NT2/D1 (cell line): ENCODE data around the gene TBPL1.

Experiments
- DNase-seq: peaks from one replicate; pipeline ENCODE4 v3.0.0-alpha.2; 2011; ENCODE audit warnings: low read depth, low spot score
- H3K27me3 ChIP-seq: 2 replicates; pipeline ENCODE4 v1.6.0; 2011; ENCODE audit warnings: mild to moderate bottlenecking; ENCODE audit not compliant: insufficient read length, insufficient read depth
- H3K36me3 ChIP-seq: 2 replicates; pipeline ENCODE4 v1.6.1; 2011; ENCODE audit warnings: mild to moderate bottlenecking, low read length, mixed read lengths; ENCODE audit not compliant: insufficient read depth, insufficient read length
- H3K4me1 ChIP-seq: 2 replicates; pipeline ENCODE4 v1.5.1; 2011; ENCODE audit not compliant: insufficient read depth, insufficient read length
- H3K4me3 ChIP-seq: 2 replicates; pipeline ENCODE4 v1.5.1; 2011; ENCODE audit warnings: low read depth; ENCODE audit not compliant: insufficient read length
- H3K9ac ChIP-seq: 2 replicates; pipeline ENCODE4 v1.6.0; 2011; ENCODE audit warnings: low read depth; ENCODE audit not compliant: insufficient read length
- H3K9me3 ChIP-seq: 2 replicates; pipeline ENCODE4 v1.5.1; 2011; ENCODE audit warnings: mild to moderate bottlenecking, low read length; ENCODE audit not compliant: insufficient read depth
- SUZ12 ChIP-seq: IDR thresholded peaks from 2 replicates; pipeline ENCODE4 v1.6.1; 2011; ENCODE audit not compliant: insufficient read length, insufficient read depth; ENCODE audit errors: extremely low read depth
- YY1 ChIP-seq: IDR thresholded peaks from 2 replicates; pipeline ENCODE4 v1.6.1; 2011; ENCODE audit not compliant: insufficient read length, insufficient read depth
- ZNF274 ChIP-seq: IDR thresholded peaks from 2 replicates; pipeline ENCODE4 v1.6.1; 2011; ENCODE audit warnings: mild to moderate bottlenecking, low read depth, low read length

Gene TBPL1

GRCh38 chr6:133952815-133953633 lies at the start of gene TBPL1:
TBPL1 (plus strand) TSS chr6:133953224; CDS start chr6:133980126, 26,902 bp downstream.
- Histone ChIP-seq H3K9ac (peak within 1 kb of the TSS; percentile 87), H3K9me3 (no peaks in the 10 kb centered on the region), H3K4me3 (peak within 1 kb of the TSS; percentile 86), H3K4me1 (no peaks in the 10 kb centered on the region), H3K36me3 (no peaks in the 10 kb centered on the region), H3K27me3 (peaks cover 4% of the 10 kb centered on the region)
- DNase-seq = peak; percentile 83
- TF ChIP-seq ZNF274 = no peak
- no peak for TF ChIP-seq YY1
- no peak for TF ChIP-seq SUZ12

DNA sequence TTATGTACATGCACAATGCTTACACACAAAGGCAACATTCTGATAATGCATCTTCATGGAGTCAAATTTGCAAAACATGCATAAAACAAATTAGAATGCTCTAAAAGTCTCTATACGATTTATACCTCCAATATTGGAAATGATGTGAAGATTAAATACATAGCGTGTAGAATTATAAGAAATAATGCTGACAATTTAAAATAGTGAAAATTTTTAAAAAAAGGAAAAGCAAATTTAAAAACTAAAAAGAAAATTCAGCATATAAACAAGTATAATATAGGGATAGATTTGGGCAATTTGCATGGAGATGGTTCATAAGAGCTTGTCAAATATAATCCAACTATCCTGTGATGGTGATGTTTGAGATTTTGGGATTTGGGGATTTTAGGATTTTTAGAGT lies 49.2 kb upstream of the TBPL1 start:
- no peak for TF ChIP-seq YY1
- no peak for TF ChIP-seq SUZ12
- no peak for TF ChIP-seq ZNF274
- Histone ChIP-seq H3K4me3 (no peak overlapping the region), H3K36me3 (no peaks in the 10 kb centered on the region), H3K9ac (no peak overlapping the region), H3K9me3 (no peaks in the 10 kb centered on the region), H3K27me3 (no peaks in the 10 kb centered on the region), H3K4me1 (no peaks in the 10 kb centered on the region)
- DNase-seq = no peak

GRCh38 chr6:133906050-133906449 lies 47.0 kb upstream of the TBPL1 start:
- no peak overlapping the region for H3K9ac ChIP-seq
- no peaks in the 10 kb centered on the region for H3K27me3 ChIP-seq
- no peaks in the 10 kb centered on the region for H3K9me3 ChIP-seq
- no peak overlapping the region for H3K4me3 ChIP-seq
- H3K4me1 ChIP-seq = no peaks in the 10 kb centered on the region
- TF ChIP-seq SUZ12 (no peak), YY1 (no peak), ZNF274 (no peak)
- H3K36me3 ChIP-seq = no peaks in the 10 kb centered on the region
- no peak for DNase-seq

DNA sequence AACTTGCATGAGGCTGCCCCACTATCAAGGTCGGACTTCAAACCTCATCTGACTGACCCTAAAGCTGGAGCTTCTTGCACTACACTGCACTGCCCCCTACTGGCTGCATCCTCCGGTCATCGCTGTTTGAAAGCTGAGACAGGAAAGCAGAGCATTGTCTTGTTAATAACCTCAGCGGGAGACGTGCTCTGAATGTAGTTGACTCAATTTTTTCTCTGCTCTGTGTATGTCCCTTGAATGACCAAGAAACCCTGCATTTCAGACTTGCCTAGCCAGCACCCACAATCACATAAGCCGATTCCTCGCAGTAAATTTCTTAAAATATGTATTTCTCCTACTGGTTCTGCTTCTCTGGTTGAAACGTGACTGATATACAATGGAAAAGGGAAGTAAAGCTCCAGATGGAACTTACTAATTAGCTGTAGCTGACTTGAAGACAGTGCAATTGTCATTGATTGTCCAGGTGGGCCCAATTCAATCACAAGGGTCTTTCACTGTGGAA lies 36.3 kb upstream of the TBPL1 start:
- Histone ChIP-seq H3K27me3 (no peaks in the 10 kb centered on the region), H3K4me1 (no peaks in the 10 kb centered on the region), H3K4me3 (no peak overlapping the region), H3K9me3 (no peaks in the 10 kb centered on the region), H3K9ac (no peak overlapping the region), H3K36me3 (no peaks in the 10 kb centered on the region)
- peak; percentile 95 for DNase-seq
- TF ChIP-seq ZNF274 = no peak
- TF ChIP-seq YY1 = no peak
- no peak for TF ChIP-seq SUZ12

GRCh38 chr6:133917781-133918180 lies 35.2 kb upstream of the TBPL1 start:
- H3K36me3 ChIP-seq = no peaks in the 10 kb centered on the region
- no peak overlapping the region for H3K4me3 ChIP-seq
- TF ChIP-seq YY1 (no peak), SUZ12 (no peak), ZNF274 (no peak)
- H3K9me3 ChIP-seq = no peaks in the 10 kb centered on the region
- H3K27me3 ChIP-seq = no peaks in the 10 kb centered on the region
- no peak overlapping the region for H3K9ac ChIP-seq
- no peaks in the 10 kb centered on the region for H3K4me1 ChIP-seq
- no peak for DNase-seq

DNA sequence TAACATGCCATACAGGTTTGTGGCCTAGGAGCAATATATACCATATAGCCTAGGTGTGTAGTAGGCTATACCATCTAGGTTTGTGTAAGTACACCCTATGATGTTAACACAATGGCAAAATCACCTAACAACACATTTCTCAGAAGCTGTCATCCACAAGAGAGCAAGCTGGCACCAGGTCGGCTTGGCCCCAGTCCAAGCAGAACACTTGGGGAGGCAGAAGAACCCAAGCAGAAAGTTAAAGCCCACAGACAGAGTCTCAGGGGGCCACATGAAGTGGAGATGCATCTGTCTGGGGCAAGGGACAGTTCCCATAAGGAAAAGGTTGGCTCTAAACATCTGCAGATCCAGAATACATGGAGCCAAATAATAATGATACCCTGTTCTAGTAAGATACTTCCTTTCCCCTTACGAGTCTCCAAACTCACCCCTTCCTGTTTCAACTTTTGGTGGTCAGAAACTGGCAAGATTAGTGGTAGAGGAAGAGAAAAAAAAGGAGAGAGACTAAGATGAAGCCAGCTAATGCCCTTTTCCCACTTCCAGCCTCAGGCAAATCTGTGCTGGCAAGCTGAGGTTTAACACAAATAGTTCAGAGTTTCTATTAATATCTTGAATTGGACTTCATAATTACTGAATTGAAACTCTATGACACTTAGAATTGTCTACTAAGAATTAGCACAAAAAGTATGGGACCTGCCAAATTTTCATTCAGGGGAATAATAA lies 34.7 kb upstream of the TBPL1 start:
- no peaks in the 10 kb centered on the region for H3K36me3 ChIP-seq
- H3K9ac ChIP-seq = no peak overlapping the region
- H3K9me3 ChIP-seq = no peaks in the 10 kb centered on the region
- no peaks in the 10 kb centered on the region for H3K4me1 ChIP-seq
- H3K27me3 ChIP-seq = no peaks in the 10 kb centered on the region
- no peak for DNase-seq
- TF ChIP-seq ZNF274 (no peak), SUZ12 (no peak), YY1 (no peak)
- H3K4me3 ChIP-seq = no peak overlapping the region

DNA sequence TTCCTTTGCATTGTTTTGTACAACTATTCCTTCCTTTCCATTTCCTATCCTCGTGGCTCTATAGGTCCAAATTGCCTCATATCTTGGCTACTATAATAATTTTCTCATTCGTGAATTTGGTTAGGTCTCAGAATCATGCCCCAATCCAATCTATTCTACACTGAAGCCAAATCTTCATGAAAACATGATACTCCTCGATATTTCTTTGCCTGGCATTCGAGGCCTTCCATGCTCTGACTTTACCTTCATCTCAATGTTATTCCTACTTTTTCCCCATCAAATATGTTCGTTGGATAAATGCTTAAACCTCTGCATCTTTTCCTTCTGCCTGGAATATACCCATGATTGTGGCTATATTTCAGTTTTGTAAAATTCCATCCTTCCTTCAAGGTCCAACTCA lies 33.7 kb upstream of the TBPL1 start:
- H3K9ac ChIP-seq = no peak overlapping the region
- no peak for DNase-seq
- H3K36me3 ChIP-seq = no peaks in the 10 kb centered on the region
- no peaks in the 10 kb centered on the region for H3K27me3 ChIP-seq
- no peaks in the 10 kb centered on the region for H3K4me1 ChIP-seq
- no peaks in the 10 kb centered on the region for H3K9me3 ChIP-seq
- H3K4me3 ChIP-seq = no peak overlapping the region
- TF ChIP-seq SUZ12 (no peak), ZNF274 (no peak), YY1 (no peak)
